WTC11 (cell line): ENCODE measurements around the gene NXN. TPM values are rescaled to one million over a fixed set of nuclear protein-coding genes. Genes with fewer than 3 reads are reported as not detected.

ENCODE experiments used
- ATAC-seq: fragments of 200-7000 bp; cut with Tn5 transposase; 2 replicates; pipeline ENCODE4 v1.10.0; 2021; ENCODE audit warnings: mild to moderate bottlenecking, moderate library complexity
- CTCF ChIA-PET: fragments of 300-600 bp; sonication (Branson Sonifier 250); formaldehyde crosslinking; loops from one replicate; lab custom pipeline; 2021; ENCODE audit warnings: antibody characterized with exemption; lab: Charles Lee
- POLR2A ChIA-PET: fragments of 350-600 bp; sonication (Branson Sonifier 250); formaldehyde crosslinking; loops from one replicate; lab custom pipeline; 2021; ENCODE audit warnings: antibody characterized with exemption; lab: Charles Lee
- DNase-seq: peaks from one replicate; pipeline ENCODE4 v3.0.0; 2021; ENCODE audit warnings: low spot score
- H3K27ac Mint-ChIP-seq: 2 replicates; pipeline ENCODE4 v1.8.0; 2021; ENCODE audit warnings: mixed read lengths
- H3K27me3 Mint-ChIP-seq: 2 replicates; pipeline ENCODE4 v1.8.0; 2021; ENCODE audit warnings: low read depth, mild to moderate bottlenecking, moderate library complexity, mixed read lengths
- H3K36me3 Mint-ChIP-seq: 2 replicates; pipeline ENCODE4 v1.8.0; 2021; ENCODE audit warnings: mixed read lengths
- H3K4me1 Mint-ChIP-seq: 2 replicates; pipeline ENCODE4 v1.8.0; 2022; ENCODE audit warnings: mixed read lengths
- H3K4me3 Mint-ChIP-seq: 2 replicates; pipeline ENCODE4 v1.8.0; 2021; ENCODE audit warnings: mild to moderate bottlenecking, moderate library complexity, mixed read lengths
- H3K9me3 Mint-ChIP-seq: 2 replicates; pipeline ENCODE4 v1.8.0; 2021; ENCODE audit warnings: mixed read lengths
- ATF1 ChIP-seq: sonication (generic); formaldehyde crosslinking; IDR thresholded peaks from 2 replicates; pipeline ENCODE4 v1.8.1; 2023; ENCODE audit warnings: mild to moderate bottlenecking, moderate library complexity, missing genetic modification reagents
- ATF3 ChIP-seq: sonication (generic); formaldehyde crosslinking; conservative IDR thresholded peaks from 2 replicates; pipeline ENCODE4 v1.8.1; 2022; ENCODE audit warnings: mild to moderate bottlenecking, missing genetic modification reagents
- CREM ChIP-seq: sonication (generic); formaldehyde crosslinking; IDR thresholded peaks from 2 replicates; pipeline ENCODE4 v1.8.1; 2022; ENCODE audit warnings: mild to moderate bottlenecking, missing genetic modification reagents, moderate library complexity
- E2F4 ChIP-seq: sonication (generic); formaldehyde crosslinking; IDR thresholded peaks from 2 replicates; pipeline ENCODE4 v1.8.1; 2022; ENCODE audit warnings: low read depth, mild to moderate bottlenecking, moderate library complexity, missing genetic modification reagents, borderline replicate concordance
- ERG ChIP-seq: fragments of 250-450 bp; sonication (Bioruptor Pico); IDR thresholded peaks from 2 replicates; pipeline ENCODE4 v1.8.0; 2021; ENCODE audit warnings: mild to moderate bottlenecking
- ESRRA ChIP-seq: sonication (generic); formaldehyde crosslinking; IDR thresholded peaks from 2 replicates; pipeline ENCODE4 v1.8.1; 2022; ENCODE audit warnings: mild to moderate bottlenecking, missing genetic modification reagents, borderline replicate concordance
- FOXJ3 ChIP-seq: sonication (generic); formaldehyde crosslinking; IDR thresholded peaks from 2 replicates; pipeline ENCODE4 v1.9.0; 2021; ENCODE audit warnings: missing genetic modification reagents, mild to moderate bottlenecking, borderline replicate concordance
- JUN ChIP-seq: sonication (generic); formaldehyde crosslinking; IDR thresholded peaks from 2 replicates; pipeline ENCODE4 v1.8.0; 2023; ENCODE audit warnings: mild to moderate bottlenecking, missing genetic modification reagents
- MXD4 ChIP-seq: fragments of 250-450 bp; sonication (Bioruptor Pico); IDR thresholded peaks from 2 replicates; pipeline ENCODE4 v1.8.0; 2021; ENCODE audit warnings: mild to moderate bottlenecking, moderate library complexity, borderline replicate concordance
- NR1H2 ChIP-seq: sonication (generic); formaldehyde crosslinking; IDR thresholded peaks from 2 replicates; pipeline ENCODE4 v1.9.0; 2021; ENCODE audit warnings: mild to moderate bottlenecking, moderate library complexity, missing genetic modification reagents
- NR3C1 ChIP-seq: sonication (generic); formaldehyde crosslinking; conservative IDR thresholded peaks from 2 replicates; pipeline ENCODE4 v1.8.1; 2023; ENCODE audit warnings: low read depth, mild to moderate bottlenecking, missing genetic modification reagents
- PRDM15 ChIP-seq: sonication (generic); formaldehyde crosslinking; IDR thresholded peaks from 2 replicates; pipeline ENCODE4 v1.8.0; 2022; ENCODE audit warnings: missing genetic modification reagents
- SMAD3 ChIP-seq: sonication (generic); formaldehyde crosslinking; IDR thresholded peaks from 2 replicates; pipeline ENCODE4 v1.8.0; 2022; ENCODE audit warnings: missing genetic modification reagents, mild to moderate bottlenecking, borderline replicate concordance
- SMAD4 ChIP-seq: sonication (generic); formaldehyde crosslinking; IDR thresholded peaks from 2 replicates; pipeline ENCODE4 v1.8.0; 2022; ENCODE audit warnings: mild to moderate bottlenecking, missing genetic modification reagents
- SP1 ChIP-seq: sonication (generic); formaldehyde crosslinking; conservative IDR thresholded peaks from 2 replicates; pipeline ENCODE4 v1.8.1; 2022; ENCODE audit warnings: missing genetic modification reagents
- ZNF232 ChIP-seq: sonication (generic); formaldehyde crosslinking; IDR thresholded peaks from 2 replicates; pipeline ENCODE4 v1.8.0; 2022; ENCODE audit warnings: mild to moderate bottlenecking, missing genetic modification reagents
- ZNF263 ChIP-seq: sonication (generic); formaldehyde crosslinking; IDR thresholded peaks from 2 replicates; pipeline ENCODE4 v1.8.1; 2022; ENCODE audit warnings: low read depth, mild to moderate bottlenecking, moderate library complexity, missing genetic modification reagents
- ZNF671 ChIP-seq: fragments of 250-450 bp; sonication (Bioruptor Pico); IDR thresholded peaks from 2 replicates; pipeline ENCODE4 v1.8.0; 2021; ENCODE audit warnings: mild to moderate bottlenecking
- total RNA-seq: library from RNA; stranded (reverse); gene quantifications from 3 replicates; pipeline ENCODE4 v1.2.3, GENCODE V29; 2021
- TF ChIP-seq, protein P1 (sequence below): sonication (generic); formaldehyde crosslinking; IDR thresholded peaks from 2 replicates; pipeline ENCODE4 v1.8.1; 2023; ENCODE audit warnings: mild to moderate bottlenecking, missing genetic modification reagents
- TF ChIP-seq, protein P2 (sequence below): fragments of 250-450 bp; sonication (Bioruptor Pico); IDR thresholded peaks from 2 replicates; pipeline ENCODE4 v1.9.0; 2021; ENCODE audit warnings: mild to moderate bottlenecking
- TF ChIP-seq, protein P3 (sequence below): fragments of 250-450 bp; sonication (Bioruptor Pico); IDR thresholded peaks from 2 replicates; pipeline ENCODE4 v1.9.0; 2021; ENCODE audit warnings: moderate library complexity, mild to moderate bottlenecking, inconsistent platforms, borderline replicate concordance
- TF ChIP-seq, protein P4 (sequence below): sonication (generic); formaldehyde crosslinking; IDR thresholded peaks from 2 replicates; pipeline ENCODE4 v1.8.0; 2022; ENCODE audit warnings: mild to moderate bottlenecking, missing genetic modification reagents

The NXN gene
- total RNA-seq, 1 experiment from 2014 or later: 96.8 TPM

GRCh38 chr17:795721-796120 is 183.9 kb downstream of the NXN start:
- H3K4me3 Mint-ChIP-seq: no peak overlapping the region
- H3K9me3 Mint-ChIP-seq: no peaks in the 10 kb centered on the region
- ChIA-PET CTCF (interaction anchor here (0.7 to 10.3 kb wide), 13 partner anchors 8 to 261 kb away, joined by 3 to 190 read pairs (median 5); partner anchors contain the start of genes NXN and TIMM22), POLR2A (interaction anchor here (1.2 to 1.9 kb wide), 3 partner anchors 183 to 201 kb away, joined by 3 to 14 read pairs (median 4); partner anchors contain the start of genes NXN and TIMM22)
- H3K27me3 Mint-ChIP-seq: no peaks in the 10 kb centered on the region
- no peak overlapping the region for H3K27ac Mint-ChIP-seq
- ATAC-seq: no peak
- DNase-seq: no peak
- H3K36me3 Mint-ChIP-seq: peaks cover 27% of the 10 kb centered on the region
- TF ChIP-seq ERG (CRISPR knock-in tag) (no peak), ATF3 (CRISPR knock-in tag) (no peak), SMAD3 (CRISPR knock-in tag) (no peak), FOXJ3 (no peak), SP1 (no peak), MXD4 (CRISPR knock-in tag) (no peak), ZNF263 (CRISPR knock-in tag) (no peak), CREM (no peak), E2F4 (CRISPR knock-in tag) (no peak), ATF1 (no peak), JUN (CRISPR knock-in tag) (no peak), NR3C1 (CRISPR knock-in tag) (no peak)
- TF ChIP-seq, protein P1, sequence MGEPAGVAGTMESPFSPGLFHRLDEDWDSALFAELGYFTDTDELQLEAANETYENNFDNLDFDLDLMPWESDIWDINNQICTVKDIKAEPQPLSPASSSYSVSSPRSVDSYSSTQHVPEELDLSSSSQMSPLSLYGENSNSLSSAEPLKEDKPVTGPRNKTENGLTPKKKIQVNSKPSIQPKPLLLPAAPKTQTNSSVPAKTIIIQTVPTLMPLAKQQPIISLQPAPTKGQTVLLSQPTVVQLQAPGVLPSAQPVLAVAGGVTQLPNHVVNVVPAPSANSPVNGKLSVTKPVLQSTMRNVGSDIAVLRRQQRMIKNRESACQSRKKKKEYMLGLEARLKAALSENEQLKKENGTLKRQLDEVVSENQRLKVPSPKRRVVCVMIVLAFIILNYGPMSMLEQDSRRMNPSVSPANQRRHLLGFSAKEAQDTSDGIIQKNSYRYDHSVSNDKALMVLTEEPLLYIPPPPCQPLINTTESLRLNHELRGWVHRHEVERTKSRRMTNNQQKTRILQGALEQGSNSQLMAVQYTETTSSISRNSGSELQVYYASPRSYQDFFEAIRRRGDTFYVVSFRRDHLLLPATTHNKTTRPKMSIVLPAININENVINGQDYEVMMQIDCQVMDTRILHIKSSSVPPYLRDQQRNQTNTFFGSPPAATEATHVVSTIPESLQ (CRISPR knock-in tag): no peak
- TF ChIP-seq, protein P2, sequence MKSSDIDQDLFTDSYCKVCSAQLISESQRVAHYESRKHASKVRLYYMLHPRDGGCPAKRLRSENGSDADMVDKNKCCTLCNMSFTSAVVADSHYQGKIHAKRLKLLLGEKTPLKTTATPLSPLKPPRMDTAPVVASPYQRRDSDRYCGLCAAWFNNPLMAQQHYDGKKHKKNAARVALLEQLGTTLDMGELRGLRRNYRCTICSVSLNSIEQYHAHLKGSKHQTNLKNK (CRISPR knock-in tag): no peak
- TF ChIP-seq, protein P3, sequence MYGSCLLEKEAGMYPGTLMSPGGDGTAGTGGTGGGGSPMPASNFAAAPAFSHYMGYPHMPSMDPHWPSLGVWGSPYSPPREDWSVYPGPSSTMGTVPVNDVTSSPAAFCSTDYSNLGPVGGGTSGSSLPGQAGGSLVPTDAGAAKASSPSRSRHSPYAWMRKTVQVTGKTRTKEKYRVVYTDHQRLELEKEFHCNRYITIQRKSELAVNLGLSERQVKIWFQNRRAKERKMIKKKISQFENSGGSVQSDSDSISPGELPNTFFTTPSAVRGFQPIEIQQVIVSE: no peak
- H3K4me1 Mint-ChIP-seq: peaks cover 10% of the 10 kb centered on the region

DNA sequence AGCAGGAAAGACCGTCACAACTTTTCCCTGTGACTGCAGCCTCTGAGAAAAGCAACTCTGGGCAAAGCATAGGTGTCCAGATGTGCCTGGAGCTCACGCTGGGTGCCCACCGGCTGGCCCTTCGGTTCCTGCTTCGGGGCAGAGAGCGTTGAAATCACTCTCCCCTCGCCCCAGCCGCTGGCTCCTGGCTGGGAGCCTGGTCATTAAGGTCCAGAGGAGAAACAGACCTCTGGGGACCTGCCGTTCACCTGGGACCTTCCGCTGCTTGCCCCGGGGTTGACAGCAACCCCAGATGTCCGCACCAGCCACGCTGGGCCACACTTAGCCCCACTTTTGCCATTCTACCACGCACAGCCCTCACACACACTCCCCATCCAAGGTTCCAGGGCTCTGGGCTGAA is 184.3 kb downstream of the NXN start:
- H3K4me1 Mint-ChIP-seq: peaks cover 10% of the 10 kb centered on the region
- H3K4me3 Mint-ChIP-seq: no peak overlapping the region
- DNase-seq: no peak
- CTCF ChIA-PET: interaction anchor here (0.7 to 10.3 kb wide), 20 partner anchors 9 to 261 kb away, joined by 3 to 190 read pairs (median 4); partner anchors contain the start of genes NXN and TIMM22
- no peak for ATAC-seq
- no peaks in the 10 kb centered on the region for H3K9me3 Mint-ChIP-seq
- peaks cover 28% of the 10 kb centered on the region for H3K36me3 Mint-ChIP-seq
- POLR2A ChIA-PET: interaction anchor here (0.6 to 1.9 kb wide), 4 partner anchors 116 to 201 kb away, joined by 3 to 14 read pairs (median 4); partner anchors contain the start of genes NXN and TIMM22
- H3K27me3 Mint-ChIP-seq: no peaks in the 10 kb centered on the region
- peak overlapping the region; percentile 92 for H3K27ac Mint-ChIP-seq
- no peak for TF ChIP-seq PRDM15 (CRISPR knock-in tag)
- no peak for TF ChIP-seq NR1H2
- no peak for TF ChIP-seq CREM
- no peak for TF ChIP-seq ZNF671
- TF ChIP-seq SMAD4 (CRISPR knock-in tag): no peak
- no peak for TF ChIP-seq ZNF232
- TF ChIP-seq, protein P4, sequence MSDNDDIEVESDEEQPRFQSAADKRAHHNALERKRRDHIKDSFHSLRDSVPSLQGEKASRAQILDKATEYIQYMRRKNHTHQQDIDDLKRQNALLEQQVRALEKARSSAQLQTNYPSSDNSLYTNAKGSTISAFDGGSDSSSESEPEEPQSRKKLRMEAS (CRISPR knock-in tag): no peak
- TF ChIP-seq ESRRA (CRISPR knock-in tag): no peak
